ENCODE results near the gene CDH1. TPM values are rescaled to one million over a fixed set of nuclear protein-coding genes. Genes with fewer than 3 reads are reported as not detected.

Gene CDH1
- total RNA-seq, 2 donors from 2014 or later: 118 to 123 TPM

GRCh38 chr16:68806422-68806821 is 69.3 kb downstream of the CDH1 start:
- H3K4me1 Mint-ChIP-seq: no peaks in the 10 kb centered on the region
- Histone ChIP-seq H3K4me3 (ENCODE audit: low read length) (no peak overlapping the region), H3K27me3 (ENCODE audit: control insufficient read depth, insufficient read depth, low read length, poor library complexity, severe bottlenecking) (no peaks in the 10 kb centered on the region), H3K9ac (ENCODE audit: extremely low read depth, low read length, poor library complexity, severe bottlenecking) (no peak overlapping the region), H3K27ac (ENCODE audit: low read depth, low read length) (no peak overlapping the region), H3K9me3 (ENCODE audit: control insufficient read depth, low read length) (no peaks in the 10 kb centered on the region), H3K4me1 (ENCODE audit: control insufficient read depth, insufficient read depth, low read length) (no peaks in the 10 kb centered on the region), H3K36me3 (ENCODE audit: control insufficient read depth, insufficient read depth, low read length) (no peaks in the 10 kb centered on the region)
- H3K4me3 Mint-ChIP-seq: no peak overlapping the region
- TF ChIP-seq, protein P1, sequence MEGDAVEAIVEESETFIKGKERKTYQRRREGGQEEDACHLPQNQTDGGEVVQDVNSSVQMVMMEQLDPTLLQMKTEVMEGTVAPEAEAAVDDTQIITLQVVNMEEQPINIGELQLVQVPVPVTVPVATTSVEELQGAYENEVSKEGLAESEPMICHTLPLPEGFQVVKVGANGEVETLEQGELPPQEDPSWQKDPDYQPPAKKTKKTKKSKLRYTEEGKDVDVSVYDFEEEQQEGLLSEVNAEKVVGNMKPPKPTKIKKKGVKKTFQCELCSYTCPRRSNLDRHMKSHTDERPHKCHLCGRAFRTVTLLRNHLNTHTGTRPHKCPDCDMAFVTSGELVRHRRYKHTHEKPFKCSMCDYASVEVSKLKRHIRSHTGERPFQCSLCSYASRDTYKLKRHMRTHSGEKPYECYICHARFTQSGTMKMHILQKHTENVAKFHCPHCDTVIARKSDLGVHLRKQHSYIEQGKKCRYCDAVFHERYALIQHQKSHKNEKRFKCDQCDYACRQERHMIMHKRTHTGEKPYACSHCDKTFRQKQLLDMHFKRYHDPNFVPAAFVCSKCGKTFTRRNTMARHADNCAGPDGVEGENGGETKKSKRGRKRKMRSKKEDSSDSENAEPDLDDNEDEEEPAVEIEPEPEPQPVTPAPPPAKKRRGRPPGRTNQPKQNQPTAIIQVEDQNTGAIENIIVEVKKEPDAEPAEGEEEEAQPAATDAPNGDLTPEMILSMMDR (conservative IDR thresholded peaks at IDR 0.05): no peak
- DNase-seq: no peak
- H3K36me3 Mint-ChIP-seq (ENCODE audit: low read depth): peaks cover 51% of the 10 kb centered on the region
- WGBS, 2 experiments (ENCODE audit: insufficient coverage in 1 of 2, insufficient read length in 1 of 2): 88 to 100% methylated on average over 1 to 2 of the region's 2 CpGs
- H3K27ac Mint-ChIP-seq: no peak overlapping the region
- H3K9me3 Mint-ChIP-seq: no peaks in the 10 kb centered on the region
- no peaks in the 10 kb centered on the region for H3K27me3 Mint-ChIP-seq (ENCODE audit: insufficient read depth)

GRCh38 chr16:68806981-68807380 is 69.9 kb downstream of the CDH1 start:
- Histone ChIP-seq H3K4me1 (ENCODE audit: control insufficient read depth, insufficient read depth, low read length) (no peaks in the 10 kb centered on the region), H3K36me3 (ENCODE audit: control insufficient read depth, insufficient read depth, low read length) (no peaks in the 10 kb centered on the region), H3K4me3 (ENCODE audit: low read length) (no peak overlapping the region), H3K9me3 (ENCODE audit: control insufficient read depth, low read length) (no peaks in the 10 kb centered on the region), H3K27ac (ENCODE audit: low read depth, low read length) (no peak overlapping the region), H3K27me3 (ENCODE audit: control insufficient read depth, insufficient read depth, low read length, poor library complexity, severe bottlenecking) (no peaks in the 10 kb centered on the region), H3K9ac (ENCODE audit: extremely low read depth, low read length, poor library complexity, severe bottlenecking) (no peak overlapping the region)
- H3K9me3 Mint-ChIP-seq: no peaks in the 10 kb centered on the region
- no peak overlapping the region for H3K4me3 Mint-ChIP-seq
- no peak for DNase-seq
- WGBS, 2 experiments (ENCODE audit: insufficient coverage in 1 of 2, insufficient read length in 1 of 2): 69 to 81% methylated on average over 1 of the region's 1 CpG
- H3K27me3 Mint-ChIP-seq (ENCODE audit: insufficient read depth): no peaks in the 10 kb centered on the region
- H3K4me1 Mint-ChIP-seq: no peaks in the 10 kb centered on the region
- TF ChIP-seq, protein P1 (conservative IDR thresholded peaks at IDR 0.05): no peak
- H3K36me3 Mint-ChIP-seq (ENCODE audit: low read depth): peaks cover 54% of the 10 kb centered on the region
- H3K27ac Mint-ChIP-seq: no peak overlapping the region

- Mint-ChIP-seq H3K27ac (no peak overlapping the region), H3K9me3 (no peaks in the 10 kb centered on the region), H3K27me3 (ENCODE audit: insufficient read depth) (no peaks in the 10 kb centered on the region), H3K36me3 (ENCODE audit: low read depth) (peaks cover 76% of the 10 kb centered on the region), H3K4me1 (no peaks in the 10 kb centered on the region), H3K4me3 (no peak overlapping the region)
- Histone ChIP-seq H3K9ac (ENCODE audit: extremely low read depth, low read length, poor library complexity, severe bottlenecking) (no peak overlapping the region), H3K27ac (ENCODE audit: low read depth, low read length) (no peak overlapping the region), H3K4me3 (ENCODE audit: low read length) (no peak overlapping the region), H3K27me3 (ENCODE audit: control insufficient read depth, insufficient read depth, low read length, poor library complexity, severe bottlenecking) (no peaks in the 10 kb centered on the region), H3K36me3 (ENCODE audit: control insufficient read depth, insufficient read depth, low read length) (no peaks in the 10 kb centered on the region), H3K4me1 (ENCODE audit: control insufficient read depth, insufficient read depth, low read length) (no peaks in the 10 kb centered on the region), H3K9me3 (ENCODE audit: control insufficient read depth, low read length) (no peaks in the 10 kb centered on the region)
- TF ChIP-seq, protein P1 (conservative IDR thresholded peaks at IDR 0.05): no peak
- DNase-seq: no peak
- 91 to 100% methylated on average over 2 to 3 of the region's 3 CpGs for WGBS, 2 experiments (ENCODE audit: insufficient coverage in 1 of 2, insufficient read length in 1 of 2)
Measured at GRCh38 chr16:68814516-68814915, 77.4 kb downstream of the CDH1 start.

Data from endodermal cell (in vitro differentiated cells).